HG02973 (cell line): ENCODE data around the gene LYZL6.
"Not testable (repeated sequence)": the region's sequence is repeated elsewhere in the genome, so short reads cannot be mapped to it uniquely, and the experiment has no call there.

Experiments
- ATAC-seq: cut with Tn5 transposase; IDR thresholded peaks from one replicate; pipeline ENCODE4 v1.9.1; 2021; ENCODE audit warnings: moderate library complexity; ENCODE audit not compliant: unreplicated experiment

The LYZL6 gene

DNA sequence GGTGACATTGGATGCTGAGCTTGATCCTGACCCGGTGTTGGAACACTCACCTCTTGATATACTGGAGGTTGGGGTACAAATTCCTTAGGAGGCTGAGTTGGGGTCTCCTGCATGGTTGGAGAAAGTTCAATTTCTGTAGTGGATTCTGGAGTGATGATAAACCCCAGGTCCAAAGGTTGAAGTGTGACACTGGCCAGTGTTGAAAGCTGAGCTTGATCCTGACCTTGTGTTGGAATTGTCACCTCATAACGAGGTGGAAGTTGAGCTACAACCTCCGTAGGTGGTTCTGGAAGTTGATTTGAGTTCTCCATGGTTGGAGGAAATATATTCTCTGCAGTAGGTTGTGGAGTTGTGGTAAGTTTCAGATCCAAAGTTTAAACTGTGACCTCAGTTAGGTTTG lies 34.1 kb downstream of the LYZL6 start:
- no peak for ATAC-seq

- no peak for ATAC-seq
Observed at GRCh38 chr17:35907691-35908090, 35.8 kb downstream of the LYZL6 start.

GRCh38 chr17:35906926-35907637 lies 36.4 kb downstream of the LYZL6 start:
- ATAC-seq, result no peak

GRCh38 chr17:35906191-35906925 lies 37.2 kb downstream of the LYZL6 start:
- ATAC-seq, result no peak

GRCh38 chr17:35903451-35903850 lies 40.1 kb downstream of the LYZL6 start:
- no peak for ATAC-seq

DNA sequence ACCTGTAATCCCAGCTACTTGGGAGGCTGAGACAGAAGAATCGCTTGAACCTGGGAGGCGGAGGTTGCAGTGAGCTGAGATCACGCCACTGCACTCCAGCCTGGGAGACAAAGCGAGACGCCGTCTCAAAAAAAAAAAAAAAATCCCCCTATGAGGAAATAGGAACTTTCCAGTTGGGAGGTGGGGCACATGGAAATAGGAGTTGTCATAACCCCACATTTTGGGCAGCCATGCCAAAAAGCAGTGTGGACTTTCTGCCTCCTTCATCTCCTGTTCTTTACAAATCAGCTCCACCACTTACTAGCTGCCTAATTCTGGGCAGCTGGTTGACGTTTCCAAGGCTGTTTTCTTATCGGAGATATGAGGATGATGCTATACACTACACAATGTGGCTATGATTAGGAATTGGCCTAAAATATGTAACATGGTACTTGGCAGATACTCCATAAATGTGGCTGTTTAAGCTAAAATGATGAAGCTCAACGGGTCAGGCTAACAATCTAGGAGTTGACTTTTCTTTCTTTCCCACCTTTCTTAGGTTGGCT lies 41.8 kb downstream of the LYZL6 start:
- ATAC-seq, result no peak

GRCh38 chr17:35900708-35901480 lies 42.6 kb downstream of the LYZL6 start:
- ATAC-seq, result no peak

DNA sequence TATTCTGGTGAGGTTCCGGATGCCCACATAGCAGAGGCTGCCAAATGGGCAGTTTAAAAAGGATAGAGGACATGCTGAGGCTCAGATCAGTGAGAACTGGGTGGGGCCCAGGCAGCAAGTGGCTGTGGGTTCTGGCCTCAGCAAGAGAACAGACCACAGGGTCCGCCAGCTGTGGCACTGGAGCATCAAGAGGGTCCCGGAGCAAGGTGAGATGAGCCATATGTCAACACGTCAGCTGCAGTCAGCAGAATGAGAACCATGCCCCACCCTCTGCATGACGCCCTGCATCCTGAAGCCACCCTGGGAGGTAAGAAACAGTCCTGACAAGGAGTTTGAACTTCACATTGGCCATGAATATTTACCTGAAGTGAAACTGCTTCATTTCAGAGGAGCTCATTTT lies 43.2 kb downstream of the LYZL6 start:
- ATAC-seq, result no peak

GRCh38 chr17:35898283-35899070 lies 45.0 kb downstream of the LYZL6 start:
- no peak for ATAC-seq

GRCh38 chr17:35897772-35898171 lies 45.7 kb downstream of the LYZL6 start:
- not testable (repeated sequence) for ATAC-seq

GRCh38 chr17:35895636-35896587 lies 47.6 kb downstream of the LYZL6 start:
- no peak for ATAC-seq

GRCh38 chr17:35894206-35894605 lies 49.3 kb downstream of the LYZL6 start:
- no peak for ATAC-seq

DNA sequence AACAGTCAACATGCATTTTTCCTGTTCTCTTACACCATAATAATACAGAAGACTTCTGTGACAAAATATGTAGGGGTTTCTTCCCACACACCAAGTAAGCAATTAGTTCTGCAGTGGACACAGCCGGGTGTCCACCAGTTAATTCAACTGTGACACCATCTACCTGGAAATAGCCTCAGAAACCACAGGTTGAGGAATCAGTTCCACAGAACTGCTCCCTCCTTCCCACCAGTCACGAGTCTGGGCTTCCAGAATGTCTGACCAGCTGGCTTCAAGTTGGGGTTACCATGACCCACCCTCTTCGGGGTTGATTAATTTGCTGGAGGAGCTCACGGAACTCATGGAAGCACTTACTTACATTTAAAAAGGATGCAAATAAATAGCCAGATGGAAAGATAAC lies 49.8 kb downstream of the LYZL6 start:
- no peak for ATAC-seq

- ATAC-seq, result no peak
Observed at GRCh38 chr17:35892091-35893035, 51.1 kb downstream of the LYZL6 start.

- ATAC-seq, result no peak
Observed at GRCh38 chr17:35891269-35891668, 52.2 kb downstream of the LYZL6 start.

DNA sequence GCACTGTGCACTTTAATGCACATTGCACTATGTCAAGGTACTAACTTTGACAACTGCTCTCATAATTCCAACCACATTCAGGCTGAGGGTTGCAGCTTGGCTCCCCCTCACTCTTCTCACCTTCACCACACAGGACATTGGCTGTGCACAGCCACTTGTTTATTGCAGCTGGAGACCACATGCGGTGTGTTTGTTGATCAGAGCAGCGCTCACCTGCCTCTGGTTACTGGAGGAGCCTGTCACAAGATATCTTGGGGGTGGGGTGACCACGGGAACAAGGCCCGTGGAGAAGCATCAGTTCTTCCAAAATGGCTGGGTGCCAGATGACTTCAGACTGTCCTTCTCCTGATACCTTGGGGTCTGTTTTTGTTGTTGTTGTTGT lies 52.7 kb downstream of the LYZL6 start:
- ATAC-seq, result no peak

- ATAC-seq, result no peak
Observed at GRCh38 chr17:35889818-35890773, 53.4 kb downstream of the LYZL6 start.
